OCI-LY1 (cell line): Measurements from ENCODE around the gene TRIO.

Source experiments
- H2AFZ ChIP-seq: fragments of 200-600 bp; sonication (generic), shearing (Covaris generic); 2 replicates; pipeline ENCODE4 v1.6.0; 2014; ENCODE audit warnings: antibody characterized with exemption, mild to moderate bottlenecking, low read length
- H3F3A ChIP-seq: fragments of 200-600 bp; sonication (generic), shearing (Covaris generic); 2 replicates; pipeline ENCODE4 v1.6.0; 2014; ENCODE audit warnings: mild to moderate bottlenecking, antibody characterized with exemption, low read length, moderate library complexity; ENCODE audit not compliant: insufficient read depth
- H3K27ac ChIP-seq: fragments of 200-600 bp; sonication (generic); 2 replicates; pipeline ENCODE4 v1.5.1; 2014; ENCODE audit warnings: low read length, mixed run types, mild to moderate bottlenecking, low read depth; ENCODE audit not compliant: poor library complexity, severe bottlenecking
- H3K27me3 ChIP-seq: fragments of 200-600 bp; sonication (generic); 2 replicates; pipeline ENCODE4 v1.6.0; 2014; ENCODE audit warnings: antibody characterized with exemption, mild to moderate bottlenecking, low read length, moderate library complexity; ENCODE audit not compliant: insufficient read depth
- H3K36me3 ChIP-seq: fragments of 200-600 bp; sonication (generic); 2 replicates; pipeline ENCODE4 v1.6.1; 2014; ENCODE audit warnings: mild to moderate bottlenecking, antibody characterized with exemption, low read length, moderate library complexity, mixed read lengths; ENCODE audit not compliant: insufficient read depth
- H3K4me1 ChIP-seq: fragments of 200-600 bp; sonication (generic); 2 replicates; pipeline ENCODE4 v1.5.1; 2014; ENCODE audit warnings: mild to moderate bottlenecking, low read length, moderate library complexity; ENCODE audit not compliant: insufficient read depth, severe bottlenecking
- H3K4me2 ChIP-seq: fragments of 200-600 bp; sonication (generic), shearing (Covaris generic); 2 replicates; pipeline ENCODE4 v1.6.1; 2014; ENCODE audit warnings: low read length
- H3K4me3 ChIP-seq: fragments of 200-600 bp; sonication (generic); 2 replicates; pipeline ENCODE4 v1.5.1; 2014; ENCODE audit warnings: low read length, low read depth, mild to moderate bottlenecking, mixed read lengths; ENCODE audit not compliant: poor library complexity, severe bottlenecking
- H3K79me2 ChIP-seq: fragments of 200-600 bp; shearing (Covaris generic); 2 replicates; pipeline ENCODE4 v1.6.1; 2016; ENCODE audit warnings: mixed run types, low read length, mixed read lengths; ENCODE audit not compliant: insufficient read depth
- H3K9ac ChIP-seq: fragments of 200-600 bp; sonication (generic), shearing (Covaris generic); 2 replicates; pipeline ENCODE4 v1.6.1; 2014; ENCODE audit warnings: mild to moderate bottlenecking, low read length, mixed read lengths
- H3K9me2 ChIP-seq: fragments of 200-600 bp; sonication (generic), shearing (Covaris generic); 2 replicates; pipeline ENCODE4 v1.6.1; 2014; ENCODE audit warnings: low read depth, mild to moderate bottlenecking, low read length, mixed read lengths
- H3K9me3 ChIP-seq: fragments of 200-600 bp; shearing (Covaris generic); 2 replicates; pipeline ENCODE4 v1.6.1; 2014; ENCODE audit warnings: low read length, mixed read lengths
- H4K20me1 ChIP-seq: fragments of 200-600 bp; sonication (generic), shearing (Covaris generic); 2 replicates; pipeline ENCODE4 v1.6.0; 2016; ENCODE audit warnings: mild to moderate bottlenecking, low read length; ENCODE audit not compliant: insufficient read depth
- EZH2 ChIP-seq: fragments of 200-600 bp; sonication (generic), shearing (Covaris generic); IDR thresholded peaks from 2 replicates; pipeline ENCODE4 v1.8.0; 2017; ENCODE audit warnings: borderline replicate concordance, mixed run types, mild to moderate bottlenecking, antibody characterized with exemption, low read length, moderate library complexity, mixed read lengths
- TF ChIP-seq, protein P1 (sequence below): fragments of 200-600 bp; sonication (generic), shearing (Covaris generic); IDR thresholded peaks from 2 replicates; pipeline ENCODE4 v1.5.1; 2017; ENCODE audit warnings: mild to moderate bottlenecking, antibody characterized with exemption, low read length, moderate library complexity, mixed read lengths

TRIO gene

GRCh38 chr5:14175381-14175780, 32.2 kb downstream of the TRIO start:
- H4K20me1 ChIP-seq, result no peaks in the 10 kb centered on the region
- no peak overlapping the region for H3K27ac ChIP-seq
- no peak overlapping the region for H2AFZ ChIP-seq
- no peaks in the 10 kb centered on the region for H3F3A ChIP-seq
- no peak overlapping the region for H3K9ac ChIP-seq
- H3K4me2 ChIP-seq, result no peak overlapping the region
- no peak overlapping the region for H3K4me3 ChIP-seq
- no peaks in the 10 kb centered on the region for H3K9me3 ChIP-seq
- H3K27me3 ChIP-seq, result no peaks in the 10 kb centered on the region
- H3K9me2 ChIP-seq, result no peaks in the 10 kb centered on the region
- no peaks in the 10 kb centered on the region for H3K79me2 ChIP-seq
- no peaks in the 10 kb centered on the region for H3K4me1 ChIP-seq
- H3K36me3 ChIP-seq, result no peaks in the 10 kb centered on the region
- TF ChIP-seq, protein P1, sequence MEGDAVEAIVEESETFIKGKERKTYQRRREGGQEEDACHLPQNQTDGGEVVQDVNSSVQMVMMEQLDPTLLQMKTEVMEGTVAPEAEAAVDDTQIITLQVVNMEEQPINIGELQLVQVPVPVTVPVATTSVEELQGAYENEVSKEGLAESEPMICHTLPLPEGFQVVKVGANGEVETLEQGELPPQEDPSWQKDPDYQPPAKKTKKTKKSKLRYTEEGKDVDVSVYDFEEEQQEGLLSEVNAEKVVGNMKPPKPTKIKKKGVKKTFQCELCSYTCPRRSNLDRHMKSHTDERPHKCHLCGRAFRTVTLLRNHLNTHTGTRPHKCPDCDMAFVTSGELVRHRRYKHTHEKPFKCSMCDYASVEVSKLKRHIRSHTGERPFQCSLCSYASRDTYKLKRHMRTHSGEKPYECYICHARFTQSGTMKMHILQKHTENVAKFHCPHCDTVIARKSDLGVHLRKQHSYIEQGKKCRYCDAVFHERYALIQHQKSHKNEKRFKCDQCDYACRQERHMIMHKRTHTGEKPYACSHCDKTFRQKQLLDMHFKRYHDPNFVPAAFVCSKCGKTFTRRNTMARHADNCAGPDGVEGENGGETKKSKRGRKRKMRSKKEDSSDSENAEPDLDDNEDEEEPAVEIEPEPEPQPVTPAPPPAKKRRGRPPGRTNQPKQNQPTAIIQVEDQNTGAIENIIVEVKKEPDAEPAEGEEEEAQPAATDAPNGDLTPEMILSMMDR, result no peak
- TF ChIP-seq EZH2, result no peak

GRCh38 chr5:14176888-14177287, 33.7 kb downstream of the TRIO start:
- Histone ChIP-seq H3K79me2 (no peaks in the 10 kb centered on the region), H3K4me1 (no peaks in the 10 kb centered on the region), H3F3A (no peaks in the 10 kb centered on the region)

GRCh38 chr5:14177634-14178033, 34.5 kb downstream of the TRIO start:
- Histone ChIP-seq H3K4me1 (no peaks in the 10 kb centered on the region), H3K36me3 (no peaks in the 10 kb centered on the region), H3K27me3 (no peaks in the 10 kb centered on the region), H3K79me2 (no peaks in the 10 kb centered on the region), H3K9me2 (no peaks in the 10 kb centered on the region), H3K4me3 (no peak overlapping the region), H3F3A (no peaks in the 10 kb centered on the region), H3K27ac (no peak overlapping the region), H4K20me1 (no peaks in the 10 kb centered on the region), H3K9me3 (no peaks in the 10 kb centered on the region), H2AFZ (no peak overlapping the region), H3K9ac (no peak overlapping the region), H3K4me2 (no peak overlapping the region)
- TF ChIP-seq, protein P1, result no peak
- TF ChIP-seq EZH2, result no peak

More at GRCh38 chr5:14176888-14177287, 33.7 kb downstream of the TRIO start:
- Histone ChIP-seq H3K4me2 (no peak overlapping the region), H3K9ac (no peak overlapping the region), H2AFZ (no peak overlapping the region), H3K9me2 (no peaks in the 10 kb centered on the region), H3K27ac (no peak overlapping the region), H3K4me3 (no peak overlapping the region), H3K36me3 (no peaks in the 10 kb centered on the region), H4K20me1 (no peaks in the 10 kb centered on the region), H3K9me3 (no peaks in the 10 kb centered on the region), H3K27me3 (no peaks in the 10 kb centered on the region)
- no peak for TF ChIP-seq EZH2
- TF ChIP-seq, protein P1, result no peak
